GM13977 (cell line): ENCODE results near the gene HCRTR1.

Source experiments
- DNase-seq: peaks from one replicate; pipeline ENCODE4 v3.0.0; 2012; ENCODE audit warnings: low spot score
- in situ Hi-C: fragments of 300-500 bp; cut with MboI; formaldehyde crosslinking; loops from one replicate; pipeline ENCODE4 v1.12.0; 2022; ENCODE audit warnings: low sequenced_read_pairs, low pct_unique_long_range_greater_than_20kb, mixed read lengths, inconsistent platforms; ENCODE audit not compliant: unreplicated experiment
- TF ChIP-seq, protein P1 (sequence below): IDR thresholded peaks from 2 replicates; pipeline ENCODE4 v1.5.1; 2012; ENCODE audit warnings: mild to moderate bottlenecking, control low read depth; ENCODE audit not compliant: insufficient read depth; ENCODE audit errors: extremely low read depth, missing control alignments

Gene HCRTR1

DNA sequence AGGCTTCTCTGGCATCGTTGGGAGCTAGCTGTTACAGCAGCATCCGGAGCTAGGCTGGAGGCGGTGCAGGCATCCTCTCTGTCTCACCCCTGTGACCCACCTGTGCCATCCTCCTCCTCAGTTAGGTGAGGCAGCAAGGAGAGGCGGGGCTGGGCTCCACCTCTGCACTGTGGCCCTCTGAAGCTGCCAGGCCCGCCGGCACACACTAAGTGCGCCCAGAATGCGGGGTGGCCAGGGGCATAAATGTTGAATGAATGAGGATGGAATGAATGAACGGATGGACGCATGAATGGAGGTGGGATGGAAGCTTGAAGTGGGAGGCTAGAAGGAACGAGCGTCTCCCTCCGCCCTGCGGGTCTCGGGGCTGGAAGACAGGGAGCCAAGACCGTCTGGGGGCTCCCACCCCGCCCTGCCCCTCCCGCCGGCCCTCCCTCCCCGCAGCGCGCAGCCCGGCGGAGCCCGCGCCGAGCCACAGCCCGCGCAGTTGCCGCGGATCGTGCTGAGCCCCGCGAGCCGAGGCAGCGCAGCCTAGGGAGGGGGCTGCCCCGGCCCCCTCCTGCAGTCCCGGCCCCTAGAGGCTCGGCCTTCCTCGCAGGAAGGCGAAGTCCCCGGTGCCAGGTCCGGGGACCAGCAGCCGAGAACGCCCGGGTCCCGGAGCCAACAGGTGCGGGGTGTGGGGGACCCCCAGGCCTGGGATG, at the start of gene HCRTR1:
HCRTR1 (plus strand) TSS at position 472 of the 698 bp plus-strand sequence. CDS start 1,504 bp downstream, outside the sequence.
- no peak for DNase-seq
- in situ Hi-C loops: loop anchor here (10.0 kb wide), 1 partner anchor 53 kb away; no protein-coding TSS in a partner anchor
- TF ChIP-seq, protein P1, sequence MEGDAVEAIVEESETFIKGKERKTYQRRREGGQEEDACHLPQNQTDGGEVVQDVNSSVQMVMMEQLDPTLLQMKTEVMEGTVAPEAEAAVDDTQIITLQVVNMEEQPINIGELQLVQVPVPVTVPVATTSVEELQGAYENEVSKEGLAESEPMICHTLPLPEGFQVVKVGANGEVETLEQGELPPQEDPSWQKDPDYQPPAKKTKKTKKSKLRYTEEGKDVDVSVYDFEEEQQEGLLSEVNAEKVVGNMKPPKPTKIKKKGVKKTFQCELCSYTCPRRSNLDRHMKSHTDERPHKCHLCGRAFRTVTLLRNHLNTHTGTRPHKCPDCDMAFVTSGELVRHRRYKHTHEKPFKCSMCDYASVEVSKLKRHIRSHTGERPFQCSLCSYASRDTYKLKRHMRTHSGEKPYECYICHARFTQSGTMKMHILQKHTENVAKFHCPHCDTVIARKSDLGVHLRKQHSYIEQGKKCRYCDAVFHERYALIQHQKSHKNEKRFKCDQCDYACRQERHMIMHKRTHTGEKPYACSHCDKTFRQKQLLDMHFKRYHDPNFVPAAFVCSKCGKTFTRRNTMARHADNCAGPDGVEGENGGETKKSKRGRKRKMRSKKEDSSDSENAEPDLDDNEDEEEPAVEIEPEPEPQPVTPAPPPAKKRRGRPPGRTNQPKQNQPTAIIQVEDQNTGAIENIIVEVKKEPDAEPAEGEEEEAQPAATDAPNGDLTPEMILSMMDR: no peak

DNA sequence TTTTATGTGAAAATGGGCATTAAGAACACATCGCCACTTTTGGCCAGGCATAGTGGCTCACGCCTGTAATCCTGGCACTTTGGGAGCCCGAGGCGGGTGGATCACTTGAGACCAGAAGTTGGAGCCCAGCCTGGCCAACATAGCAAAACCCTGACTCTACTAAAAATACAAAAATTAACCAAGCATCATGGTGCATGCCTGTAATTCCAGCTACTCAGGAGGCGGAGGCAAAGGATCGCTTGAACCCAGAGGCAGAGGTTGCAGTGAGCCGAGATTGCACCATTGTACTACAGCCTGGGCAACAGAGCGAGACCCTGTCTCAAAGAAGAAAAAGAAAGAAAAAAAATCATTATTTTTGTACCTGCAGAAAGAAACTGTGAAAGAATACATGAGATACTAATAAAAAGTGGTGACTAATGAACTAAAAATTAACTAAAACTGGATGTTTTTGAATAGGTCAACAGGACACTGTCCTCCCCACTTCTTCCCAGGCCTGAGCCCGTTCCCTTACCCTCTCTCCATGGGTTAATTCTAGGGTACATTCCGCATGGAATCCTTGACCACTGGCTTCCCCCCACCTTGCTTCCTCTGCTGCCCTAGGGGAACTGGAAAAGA, 49.4 kb upstream of the HCRTR1 start:
- in situ Hi-C loops: loop anchor here (10.0 kb wide), 1 partner anchor 47 kb away; the partner anchor contains the start of gene HCRTR1
- TF ChIP-seq, protein P1: no peak
- no peak for DNase-seq

DNA sequence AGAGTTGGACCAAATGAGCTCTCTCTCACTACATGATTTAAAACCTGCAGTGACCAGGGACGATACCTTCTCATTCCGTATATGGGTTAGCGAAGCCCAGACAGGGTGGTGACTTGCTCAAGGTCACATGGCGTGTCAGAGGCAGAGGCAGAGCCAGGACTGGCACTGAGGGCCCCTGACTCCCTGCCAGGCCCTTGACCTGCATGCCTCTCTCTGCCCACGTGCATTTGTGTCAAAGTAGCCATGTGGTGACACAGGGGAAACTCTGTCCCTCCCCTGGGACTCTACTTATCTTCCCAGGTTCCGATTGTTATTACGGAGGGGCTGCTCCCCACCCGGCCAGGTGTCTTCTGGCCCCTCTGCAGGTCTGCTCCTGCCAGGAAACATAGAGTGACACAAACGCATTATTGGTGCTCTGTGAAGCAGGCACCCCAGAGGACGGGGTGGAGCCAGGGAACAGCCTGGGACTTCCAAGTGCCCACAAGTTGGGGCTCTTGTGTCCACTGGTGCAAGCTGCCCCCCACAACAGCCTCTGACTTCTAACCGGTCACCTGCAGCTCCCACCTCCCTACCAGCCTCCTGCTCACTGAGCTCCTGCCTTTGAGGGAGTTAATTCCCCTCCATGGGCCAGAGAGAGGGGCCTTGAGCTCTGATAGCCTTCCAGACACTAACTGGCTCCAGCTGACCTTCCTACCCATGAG, 48.4 kb upstream of the HCRTR1 start:
- DNase-seq: no peak
- in situ Hi-C loops: loop anchor here (10.0 kb wide), 1 partner anchor 46 kb away; the partner anchor contains the start of gene HCRTR1
- TF ChIP-seq, protein P1: no peak

DNA sequence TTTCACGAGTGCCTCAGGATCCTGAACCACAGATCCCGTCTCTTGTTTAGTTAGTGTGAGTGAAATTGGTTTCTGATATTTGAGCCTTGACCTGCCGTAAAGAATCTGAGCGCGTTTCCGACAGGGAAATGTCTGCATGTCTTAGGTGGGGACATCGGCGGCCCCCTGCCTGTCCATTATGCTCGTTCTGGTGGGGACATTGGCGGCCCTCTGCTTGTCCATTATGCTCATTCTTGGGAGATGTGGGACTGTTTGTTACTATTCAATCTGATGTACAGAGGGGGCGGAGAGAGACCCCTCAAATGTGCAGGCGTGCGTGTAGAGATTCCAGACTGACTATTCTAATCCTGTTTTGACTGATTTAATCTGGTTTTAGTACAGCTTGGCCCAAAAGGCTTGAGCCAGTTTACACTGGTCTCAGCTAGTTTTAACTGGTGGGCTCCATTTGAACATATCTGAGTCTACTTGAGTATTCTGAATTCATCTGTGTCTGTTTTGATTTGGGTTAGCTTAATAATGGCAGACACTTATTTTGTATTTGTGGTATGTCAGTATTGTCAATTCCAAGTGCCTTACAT, 47.8 kb upstream of the HCRTR1 start:
- in situ Hi-C loops: loop anchor here (10.0 kb wide), 1 partner anchor 45 kb away; the partner anchor contains the start of gene HCRTR1
- TF ChIP-seq, protein P1: no peak
- no peak for DNase-seq

DNA sequence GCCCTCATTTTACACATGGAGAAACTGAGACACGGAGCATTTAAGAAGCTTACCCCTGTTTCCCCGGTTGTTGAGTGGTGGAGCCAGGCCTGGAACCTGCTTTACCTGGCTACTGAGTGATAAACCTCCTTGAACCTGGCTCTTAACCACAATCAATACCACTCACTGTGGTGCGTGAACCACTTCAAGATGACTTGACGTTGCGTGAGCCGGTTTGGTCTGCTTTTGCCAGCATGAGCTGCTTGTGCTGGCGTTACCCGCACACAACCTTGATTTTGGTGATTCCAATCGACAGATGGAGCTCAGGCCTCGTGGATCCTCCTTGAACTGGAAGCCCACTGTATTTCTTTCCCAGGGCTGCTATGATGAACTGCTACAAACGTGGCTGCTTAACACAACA, 47.3 kb upstream of the HCRTR1 start:
- in situ Hi-C loops: no loop called here
- TF ChIP-seq, protein P1: no peak
- DNase-seq: no peak

DNA sequence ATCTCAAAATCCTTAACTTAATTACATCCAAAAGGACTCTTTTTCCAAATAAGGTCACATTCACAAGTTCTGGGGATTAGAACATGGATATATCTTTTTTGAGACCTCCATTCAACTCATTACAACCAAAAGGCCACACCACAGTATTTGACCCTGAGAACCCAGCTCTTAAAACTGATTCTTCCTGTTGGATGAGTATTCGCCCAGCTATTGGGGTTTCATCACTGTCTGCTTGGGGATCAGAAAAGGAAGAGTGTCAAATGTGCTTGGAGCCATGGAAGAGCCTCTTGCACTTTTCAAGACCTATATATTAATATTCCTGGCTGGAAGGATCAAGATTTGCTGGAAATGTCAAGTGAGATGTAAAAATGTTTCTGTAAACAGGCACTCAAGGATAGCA, 46.6 kb upstream of the HCRTR1 start:
- in situ Hi-C loops: no loop called here
- TF ChIP-seq, protein P1: no peak
- no peak for DNase-seq
